CD4-positive, alpha-beta T cell treated with Interleukin-6 at 100 ng/mL for 8 hours (primary cell): ENCODE data around the gene PHACTR3.

Source experiments
- DNase-seq: peaks from one replicate; pipeline ENCODE4 v3.0.0-alpha.2; 2020; ENCODE audit warnings: mixed read lengths, low spot score

PHACTR3 gene

DNA sequence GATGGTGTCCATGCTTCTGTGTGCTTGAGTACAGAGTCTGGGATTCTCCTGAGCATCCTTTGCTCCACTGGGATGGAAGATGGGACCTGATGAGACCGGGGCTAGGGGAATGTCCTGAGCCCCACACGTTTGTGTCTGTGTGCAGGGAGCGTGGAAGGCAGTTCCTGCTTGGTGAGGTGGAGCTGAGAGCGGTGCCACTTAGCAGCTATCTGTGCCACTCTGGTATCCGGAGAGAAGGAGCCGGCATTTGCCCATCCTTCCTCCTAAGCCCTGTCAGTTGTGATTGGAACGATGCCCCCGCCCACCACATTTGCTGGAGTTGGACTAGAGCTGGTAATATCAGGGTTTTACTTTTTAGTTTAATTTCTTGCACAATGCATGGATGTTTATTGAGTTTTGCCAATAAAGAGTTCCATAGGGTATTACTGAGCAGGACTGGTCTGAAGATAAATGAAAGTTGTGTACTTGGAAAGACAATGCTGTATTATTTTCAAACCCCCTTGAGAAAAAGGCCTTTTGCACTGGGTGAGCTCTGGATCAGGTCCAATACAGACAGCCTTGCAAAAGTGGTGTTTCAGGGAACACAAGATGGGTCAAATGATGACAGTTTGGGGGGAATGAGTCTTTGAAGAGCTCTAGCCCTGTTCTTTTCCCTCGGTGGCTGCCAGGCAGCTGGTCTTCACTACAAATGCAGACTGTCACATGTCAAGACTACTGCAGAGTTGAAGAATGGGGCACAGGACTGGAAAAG lies 198.3 kb downstream of the PHACTR3 start:
- DNase-seq, result no peak

DNA sequence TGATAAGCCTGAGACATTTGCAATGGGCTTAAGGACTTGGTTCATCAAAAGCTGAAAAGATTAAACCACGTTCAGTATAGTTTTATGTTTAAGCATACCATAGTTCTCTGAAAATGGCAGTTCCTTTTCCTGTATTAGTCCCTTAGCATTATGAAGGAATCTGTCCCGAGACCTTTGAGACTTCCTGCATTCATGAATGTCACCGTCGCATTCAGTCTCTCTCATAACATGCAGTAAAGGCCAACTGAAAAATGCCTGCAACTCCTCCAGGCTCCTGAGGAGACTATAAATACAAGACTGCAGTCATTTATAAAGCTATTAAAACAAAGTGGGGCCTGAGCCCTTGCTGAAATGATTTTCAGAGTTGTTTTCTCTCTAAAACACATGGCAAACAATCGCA lies 200.0 kb downstream of the PHACTR3 start:
- DNase-seq, result no peak

DNA sequence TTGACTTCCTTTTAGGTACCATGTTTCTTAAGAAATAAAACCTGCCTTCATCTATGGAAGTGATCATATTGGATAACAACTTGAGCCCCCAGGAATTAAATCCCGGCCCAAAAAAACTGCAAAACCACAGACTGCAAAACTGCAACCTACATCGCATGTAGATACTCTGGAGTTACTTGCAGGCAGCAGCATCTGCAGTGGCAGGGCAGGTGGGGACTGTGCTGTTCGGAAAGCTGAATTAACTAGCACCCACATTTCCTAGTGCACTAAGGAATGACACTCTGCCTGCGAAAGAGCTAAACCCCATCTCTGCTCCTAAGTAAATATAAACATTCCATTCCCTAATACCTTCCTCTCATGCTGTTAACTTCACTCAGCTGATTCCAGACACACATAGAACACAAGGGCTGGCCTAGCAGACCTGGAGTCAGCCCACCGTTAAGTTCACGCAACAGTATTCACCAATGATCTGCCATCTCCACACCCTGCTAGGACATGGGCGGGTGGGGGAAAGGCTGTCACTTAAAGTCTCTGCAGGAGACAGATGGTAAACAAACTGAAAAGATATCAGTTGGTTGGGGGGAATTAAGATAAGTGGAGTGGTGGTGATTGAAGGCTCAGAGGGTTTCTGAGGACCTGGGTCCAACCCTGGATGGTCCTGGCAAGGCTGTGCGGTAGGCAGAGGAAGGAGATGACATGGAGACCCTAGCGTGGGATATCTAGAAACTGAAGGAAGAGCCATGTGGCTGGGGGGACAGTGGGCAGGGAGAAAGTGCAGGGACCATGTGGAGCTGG lies 200.7 kb downstream of the PHACTR3 start:
- no peak for DNase-seq

DNA sequence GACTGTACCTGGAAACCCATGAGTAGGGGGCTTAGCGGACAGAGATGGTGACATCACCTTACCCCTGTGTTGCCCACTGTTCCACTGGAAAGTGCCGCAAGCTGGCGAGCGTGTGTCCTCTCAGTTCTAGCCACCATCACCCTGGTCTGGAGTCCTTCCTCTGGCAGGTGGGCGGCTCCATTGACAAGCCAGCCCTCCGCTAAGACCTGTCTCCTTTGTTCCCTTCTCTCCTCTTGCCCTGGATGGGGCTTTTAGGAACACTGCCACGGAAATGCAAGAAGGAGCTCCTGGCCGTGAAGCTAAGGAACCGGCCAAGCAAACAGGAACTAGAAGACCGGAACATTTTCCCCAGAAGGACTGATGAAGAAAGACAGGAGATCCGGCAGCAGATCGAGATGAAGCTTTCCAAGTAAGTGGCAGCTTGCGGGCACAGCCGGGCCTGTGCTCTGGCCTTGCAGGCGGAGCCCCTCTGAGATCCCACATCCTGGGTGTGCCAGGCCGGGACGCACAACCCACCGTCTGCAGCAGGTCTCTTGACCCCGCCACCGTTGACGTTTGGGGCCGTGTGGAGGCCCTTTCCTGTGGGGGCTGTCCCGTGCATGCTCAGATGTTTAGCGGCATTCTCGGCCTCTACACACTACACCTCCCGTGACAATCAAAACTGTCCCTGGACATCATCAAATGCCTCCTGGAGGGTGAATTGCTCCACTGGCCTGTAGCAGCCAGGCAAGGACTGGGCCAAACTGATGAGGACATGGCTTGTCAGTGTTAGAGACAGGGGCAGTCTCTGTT lies 201.6 kb downstream of the PHACTR3 start:
- DNase-seq, result no peak

DNA sequence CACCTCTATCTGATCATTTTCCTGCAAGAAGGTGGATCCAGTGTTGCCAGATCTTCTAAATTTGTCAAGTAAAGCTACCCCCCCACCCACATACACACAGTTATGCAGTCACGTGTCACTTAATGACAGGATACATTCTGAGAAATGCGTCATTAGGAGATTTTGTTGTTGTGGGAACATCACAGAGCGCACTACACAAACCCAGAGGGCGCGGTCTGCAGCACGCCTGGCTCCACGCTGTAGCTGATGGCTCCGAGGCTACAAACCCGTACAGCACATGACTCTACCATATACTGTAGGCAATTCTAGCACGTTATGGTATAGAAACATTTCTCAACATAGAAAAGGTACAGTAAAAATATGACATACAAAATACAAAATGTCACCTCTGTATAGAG lies 202.2 kb downstream of the PHACTR3 start:
- no peak for DNase-seq

DNA sequence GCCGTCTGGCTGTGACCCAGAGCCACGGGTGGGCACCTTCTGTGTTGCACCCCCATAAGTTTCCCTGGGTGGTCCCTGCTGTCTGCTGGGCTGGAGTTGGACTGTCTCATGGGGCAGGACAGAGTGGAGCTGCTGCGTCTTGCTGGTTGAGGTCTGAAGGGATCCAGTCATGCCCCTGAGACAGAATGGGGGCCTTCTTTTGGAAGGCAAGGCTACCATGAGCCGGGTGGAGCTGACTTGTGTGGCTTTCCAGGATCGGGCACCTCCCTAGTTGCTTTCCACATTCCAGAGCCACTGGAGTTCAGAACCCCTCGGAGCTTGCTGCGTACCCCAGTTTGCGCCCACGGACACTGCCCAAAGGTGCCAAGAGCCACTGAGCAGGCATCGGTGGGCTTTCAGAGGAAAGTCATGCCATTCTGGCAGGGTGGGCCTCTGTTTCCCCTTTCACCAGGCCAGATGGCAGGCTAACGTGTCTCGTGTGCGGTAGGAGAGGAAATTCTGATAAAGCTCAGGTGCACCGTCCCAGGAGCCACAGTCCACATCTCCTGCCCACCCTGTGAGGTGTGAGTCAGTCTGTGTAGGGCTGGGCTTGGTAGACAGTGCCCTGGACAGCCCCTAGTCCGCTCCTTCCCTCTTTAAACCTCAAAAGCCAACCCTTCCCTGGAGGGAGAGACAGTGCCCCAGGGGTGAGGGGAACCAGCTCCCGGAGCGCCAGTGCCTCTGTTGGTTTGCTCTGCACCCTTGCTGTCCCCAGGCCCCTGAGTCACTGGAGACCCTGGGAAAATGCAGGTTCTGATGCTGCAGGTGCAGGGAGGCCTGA lies 203.8 kb downstream of the PHACTR3 start:
- no peak for DNase-seq

DNA sequence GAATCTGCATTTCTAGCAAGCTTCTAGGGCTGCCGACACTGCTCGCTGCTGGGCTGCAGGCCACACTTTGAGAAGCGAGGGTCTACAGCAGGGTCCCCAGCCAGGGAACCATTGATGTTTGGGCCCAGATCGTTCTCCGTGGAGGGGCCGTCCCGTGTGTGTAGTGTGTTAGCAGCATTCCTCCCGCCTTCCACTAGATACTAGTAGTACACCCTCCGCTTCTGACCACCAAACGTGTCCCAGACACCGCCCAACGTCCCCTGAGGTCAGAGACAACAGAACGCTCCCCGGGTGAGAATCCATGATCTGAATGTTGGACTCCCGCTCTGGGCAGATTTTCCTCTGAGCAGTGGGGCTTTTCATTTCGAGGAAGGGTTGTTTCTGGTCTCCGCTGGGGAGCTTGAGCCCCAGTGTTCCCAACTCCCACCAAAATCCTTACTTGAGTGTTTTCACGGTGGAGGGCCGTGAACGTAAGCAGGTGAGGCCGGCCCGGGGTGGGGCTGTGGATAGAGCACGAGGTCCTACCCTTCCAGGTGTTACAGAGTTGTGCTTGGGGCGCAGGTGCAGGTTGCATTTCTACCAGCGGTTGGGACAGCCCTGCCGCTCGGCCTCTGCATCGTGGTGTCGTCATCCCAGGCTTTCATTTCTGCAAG lies 204.5 kb downstream of the PHACTR3 start:
- no peak for DNase-seq

DNA sequence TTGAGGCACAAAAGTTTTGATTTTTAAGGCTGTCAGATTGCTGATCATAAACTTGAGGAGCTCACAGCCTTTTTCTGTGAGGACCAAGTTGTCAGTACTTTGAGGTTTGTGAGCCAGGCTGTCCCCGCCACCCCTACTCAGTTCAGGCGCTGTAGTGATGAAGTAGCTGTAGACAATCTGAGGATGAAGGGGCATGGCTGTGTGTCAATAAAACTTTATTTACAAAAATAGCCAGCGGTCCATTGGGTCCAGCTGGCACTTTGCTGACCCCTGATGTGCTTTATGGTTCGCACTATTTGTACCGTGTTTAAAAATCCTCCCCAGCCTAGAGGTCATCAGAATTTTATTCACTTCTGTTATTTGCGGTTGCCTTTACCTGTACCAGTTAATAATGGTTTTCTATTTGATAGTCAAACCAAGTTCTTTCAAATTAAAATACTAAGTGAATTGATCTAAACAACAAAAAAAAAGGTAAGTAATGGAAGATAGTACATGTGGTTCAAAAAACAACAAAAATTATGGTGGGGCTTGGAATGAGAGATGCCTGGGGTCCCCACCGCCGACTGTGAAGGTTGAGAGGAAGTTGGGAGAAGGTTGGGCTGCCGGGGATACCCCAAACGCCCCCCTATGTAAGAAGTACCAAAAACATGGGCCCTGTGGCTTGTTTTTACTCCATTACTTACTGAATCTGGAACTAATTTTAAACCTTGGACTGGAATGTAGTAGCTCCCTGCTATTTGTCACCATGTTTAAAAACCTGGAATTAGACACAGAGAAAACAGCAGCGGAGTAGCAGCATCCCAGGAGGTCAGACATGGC lies 205.5 kb downstream of the PHACTR3 start:
- DNase-seq, result no peak

DNA sequence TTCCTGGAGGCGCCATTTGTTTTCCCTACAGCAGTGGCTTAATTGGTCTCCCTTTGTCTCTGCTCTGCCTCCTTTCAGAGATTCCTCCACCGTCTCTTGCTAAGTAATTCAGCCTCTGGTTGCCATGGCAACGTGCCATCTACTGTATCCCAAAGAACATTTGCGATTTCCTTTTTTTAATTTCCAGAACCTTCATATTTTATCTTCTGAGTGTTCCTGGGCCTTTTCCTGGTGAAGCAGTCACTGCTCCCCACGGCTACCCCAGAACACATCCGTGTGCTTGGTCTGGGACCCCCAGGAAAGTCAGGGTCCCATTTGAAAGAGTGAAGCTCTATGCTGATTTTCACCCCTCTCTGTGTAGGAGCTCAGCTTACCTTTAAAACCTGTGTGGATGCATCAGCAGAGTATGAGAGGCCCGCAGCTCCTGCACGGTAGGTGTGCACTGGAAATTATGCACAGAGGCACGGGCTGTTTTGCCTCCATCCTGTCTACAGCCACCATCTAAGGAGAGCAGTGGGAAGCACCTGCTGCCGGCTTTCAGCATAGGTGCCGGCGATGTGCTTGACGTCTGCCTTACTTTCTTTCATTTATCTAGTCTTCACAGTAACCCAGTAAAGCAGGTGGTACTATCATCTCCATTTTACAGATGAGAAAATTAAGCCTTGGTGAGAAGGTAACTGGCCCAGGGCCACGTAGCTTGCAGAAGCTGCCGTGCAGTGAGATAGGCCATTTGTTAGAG lies 206.3 kb downstream of the PHACTR3 start:
- no peak for DNase-seq

DNA sequence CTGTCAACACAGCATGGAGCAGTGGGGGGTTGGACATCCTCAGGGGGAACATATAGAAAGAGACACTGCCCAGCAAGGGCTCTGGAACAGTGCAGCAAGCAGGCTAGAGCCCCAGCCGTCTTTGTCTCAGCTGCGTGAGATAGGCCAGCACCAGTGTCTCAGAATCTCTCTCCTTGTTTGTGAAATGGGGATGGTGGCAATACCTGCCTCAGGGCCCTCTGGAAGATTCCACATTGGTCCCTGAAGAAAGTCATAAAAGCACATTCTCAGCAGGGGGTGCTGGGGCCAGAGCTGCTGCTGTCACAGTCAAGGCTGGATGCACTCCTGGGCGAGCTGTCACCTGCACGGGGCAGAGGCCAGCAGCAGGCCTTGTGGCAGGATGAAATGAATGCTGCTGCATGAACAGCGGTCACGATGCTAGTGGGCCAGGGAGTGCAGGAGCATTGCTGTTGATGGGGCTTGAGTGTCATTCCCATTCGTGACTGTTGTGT lies 207.4 kb downstream of the PHACTR3 start:
- DNase-seq, result no peak

DNA sequence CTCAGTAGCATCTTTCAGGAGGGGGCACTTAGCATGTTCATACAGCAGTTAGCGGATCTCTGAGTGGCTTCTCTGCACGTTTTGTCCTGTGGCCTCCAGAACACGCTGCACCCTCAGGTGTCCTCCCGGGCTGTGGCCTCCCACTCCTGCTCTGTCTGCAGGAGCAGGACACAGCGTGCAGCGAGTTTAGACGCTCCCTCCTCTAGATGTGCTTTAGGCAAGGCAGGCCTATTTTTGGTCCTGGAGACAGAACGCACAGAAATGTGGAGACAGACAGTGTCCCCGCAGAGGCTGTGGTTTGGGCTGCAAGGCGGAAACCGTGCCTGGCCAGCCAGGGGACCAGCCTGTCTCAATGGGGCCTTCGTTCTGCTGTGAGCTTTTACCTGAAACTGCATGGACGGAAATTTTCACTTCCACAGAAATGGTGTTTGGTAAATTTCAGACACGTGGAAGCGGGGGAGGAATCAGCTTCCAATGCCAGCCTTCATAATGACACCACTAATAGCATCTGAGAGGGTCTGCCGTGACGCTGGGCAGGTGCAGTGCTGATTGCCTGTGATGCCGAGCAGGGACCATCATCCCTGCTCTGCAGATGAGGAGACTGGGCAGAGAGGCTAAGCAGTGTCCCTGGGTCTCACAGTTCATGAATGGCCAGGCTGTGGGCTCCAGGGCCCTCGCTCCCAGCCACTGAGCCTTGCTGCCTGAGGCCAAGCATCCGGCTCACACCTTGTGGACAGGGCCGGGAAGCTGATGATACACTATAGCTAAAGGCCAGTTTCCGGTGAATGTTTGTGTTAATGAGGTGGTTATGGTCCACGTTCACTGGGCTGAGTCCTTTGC lies 208.2 kb downstream of the PHACTR3 start:
- no peak for DNase-seq

DNA sequence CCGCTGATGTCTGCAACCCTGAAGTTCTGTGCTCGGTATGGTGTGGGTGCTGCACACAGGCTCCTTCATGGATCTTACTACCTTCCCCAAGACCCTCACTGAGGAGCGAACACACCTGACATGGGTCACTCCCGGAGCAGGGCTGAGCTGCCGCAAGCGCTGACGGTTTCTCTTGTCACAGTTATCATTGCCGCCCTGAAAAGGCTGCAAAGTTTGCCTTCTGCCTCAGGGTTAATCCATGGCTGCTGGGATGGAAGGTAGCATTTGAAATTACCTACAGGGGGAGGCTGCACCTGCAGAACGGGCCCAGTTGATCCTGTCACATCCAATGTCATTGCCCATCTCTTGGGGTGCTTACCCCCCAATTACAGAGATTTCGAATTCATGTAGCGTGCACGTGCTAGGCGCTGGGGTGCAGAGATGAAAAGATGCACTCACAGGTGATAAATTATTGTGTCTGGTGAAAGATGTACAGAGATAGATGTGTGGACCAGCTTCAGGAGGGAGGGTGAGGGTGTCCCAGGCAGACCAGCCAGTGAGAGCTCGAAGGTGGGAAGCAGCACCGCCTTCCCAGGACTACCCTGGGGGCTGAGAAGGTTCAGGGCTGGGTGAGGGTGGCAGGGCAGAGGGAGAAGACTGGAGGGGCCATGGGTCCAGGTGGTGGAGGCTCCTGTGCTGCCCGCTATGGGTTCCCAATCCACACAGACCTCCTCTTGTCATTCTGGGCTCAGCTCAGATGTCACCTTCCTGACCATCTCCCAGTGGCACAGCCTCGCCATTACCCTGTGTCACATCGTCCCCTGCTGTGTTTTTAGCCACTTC lies 209.0 kb downstream of the PHACTR3 start:
- no peak for DNase-seq

DNA sequence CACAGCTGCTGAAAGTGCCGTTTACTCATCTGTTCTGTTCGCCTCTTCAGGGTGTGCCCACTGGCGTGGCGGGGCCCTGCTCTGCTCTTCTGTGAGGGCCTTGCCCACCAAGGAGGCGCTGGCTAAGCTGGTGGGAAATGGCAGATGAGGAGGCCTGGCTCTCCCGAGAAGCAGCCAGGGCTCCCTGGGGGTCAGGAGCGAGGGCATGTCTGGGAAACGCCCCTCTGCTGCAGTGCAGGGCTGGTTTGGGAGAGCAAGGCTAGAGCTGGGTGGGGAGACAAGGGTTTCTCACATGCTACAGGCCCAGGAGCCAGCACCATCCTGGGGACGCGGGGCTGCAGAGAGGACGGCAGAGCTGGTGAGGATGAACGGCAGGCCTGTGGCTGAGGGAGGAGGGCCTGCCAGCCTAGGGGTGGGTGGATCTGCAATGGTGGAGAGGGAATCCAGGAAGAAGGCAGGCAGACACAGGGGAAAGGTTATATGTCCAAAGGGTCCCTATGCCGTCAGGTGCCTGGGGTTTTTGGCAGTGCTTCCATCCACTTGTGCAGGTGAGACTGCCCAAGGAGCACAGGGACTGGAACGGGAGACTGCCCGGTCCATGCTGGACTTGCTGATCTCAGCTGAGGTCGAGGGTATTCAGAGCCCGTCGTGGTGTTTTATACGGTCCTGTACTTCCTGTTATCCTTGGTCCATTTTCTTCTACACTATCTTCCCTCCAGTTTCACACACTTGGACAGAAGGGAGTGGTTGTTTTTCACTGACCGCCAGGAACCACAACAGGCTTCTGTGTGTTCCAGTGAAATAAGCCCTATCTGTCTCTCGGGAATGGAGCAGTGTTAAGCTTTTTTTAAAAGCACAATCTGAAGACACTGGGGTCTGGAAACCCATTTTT lies 209.9 kb downstream of the PHACTR3 start:
- no peak for DNase-seq

DNA sequence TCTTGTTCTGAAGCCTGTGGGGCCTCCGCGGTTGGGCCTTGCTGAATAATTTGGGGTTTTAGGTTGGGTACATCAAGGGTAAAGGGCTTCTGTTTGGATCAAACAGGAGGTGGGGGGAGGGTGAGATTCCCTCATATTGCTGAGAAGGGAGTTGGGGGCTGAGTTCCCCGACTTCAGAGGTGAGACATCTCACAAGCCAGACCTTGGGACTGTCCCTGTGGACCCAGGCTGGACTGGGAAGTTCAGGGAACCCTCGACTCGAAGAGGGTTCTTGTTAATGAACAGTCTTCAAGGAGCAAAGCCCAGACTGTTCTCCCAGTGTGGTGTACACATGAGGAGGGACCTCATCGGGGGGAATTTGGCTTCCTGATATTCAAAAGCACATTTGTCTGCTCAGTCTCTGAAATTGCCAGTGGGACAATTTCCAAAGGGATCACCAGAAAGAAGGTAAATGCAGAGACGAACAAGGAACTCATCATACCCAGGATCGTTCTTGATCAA lies 210.6 kb downstream of the PHACTR3 start:
- DNase-seq, result no peak

DNA sequence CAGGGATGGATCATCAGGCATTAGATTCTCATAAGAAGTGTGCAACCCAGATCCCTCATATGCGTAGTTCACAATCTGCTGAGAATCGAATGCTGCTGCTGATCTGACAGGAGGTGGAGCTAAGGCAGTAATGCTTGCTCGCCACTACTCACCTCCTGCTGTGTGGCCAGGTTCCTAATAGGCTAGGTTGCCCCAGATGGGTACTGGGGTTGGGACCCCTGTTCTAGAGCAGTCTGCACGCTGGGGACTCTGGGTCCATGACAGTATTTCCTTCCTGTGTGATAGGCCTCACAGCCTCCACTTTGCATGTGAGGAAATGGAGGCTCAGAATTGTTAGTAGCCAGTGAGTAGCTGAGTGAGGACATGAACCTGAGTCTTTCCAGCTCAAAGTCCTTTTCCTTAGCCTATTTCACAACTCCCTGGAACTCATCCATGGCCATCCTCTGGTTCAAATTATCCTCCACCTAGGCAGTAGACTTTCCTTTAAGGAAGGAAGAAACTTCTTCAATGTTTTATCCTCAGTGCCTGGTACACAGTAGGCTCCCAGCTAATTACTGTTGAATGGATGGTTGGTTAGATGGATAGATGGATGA lies 211.9 kb downstream of the PHACTR3 start:
- no peak for DNase-seq

DNA sequence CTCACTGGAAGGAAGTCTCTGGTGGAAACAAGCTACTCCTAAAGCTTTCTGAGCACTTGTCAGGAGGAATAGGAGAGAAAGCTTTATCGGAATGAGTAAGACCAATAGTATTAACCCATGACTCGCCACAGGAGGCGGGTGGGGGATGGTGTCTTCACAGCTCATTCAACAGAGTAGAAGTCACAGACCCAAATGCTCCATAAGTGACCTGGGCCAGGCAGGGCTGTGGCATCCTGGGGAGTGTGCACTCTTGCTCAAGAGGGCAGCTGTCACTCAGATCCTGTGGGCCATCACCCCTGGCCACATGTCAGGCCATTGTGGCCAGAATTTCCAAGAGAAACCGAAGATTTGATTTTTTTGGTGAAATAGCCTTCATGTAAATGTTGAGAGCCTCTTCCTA lies 213.1 kb downstream of the PHACTR3 start:
- no peak for DNase-seq
